Measurements from ENCODE around the gene KLHL29. TPM values are rescaled to one million over a fixed set of nuclear protein-coding genes. Genes with fewer than 3 reads are reported as not detected.

Gene KLHL29
- total RNA-seq, 4 donors from 2014 or later: 7.6 to 15.3 (median 8.4) TPM

- no peak for TF ChIP-seq CTCF (IDR thresholded peaks at IDR 0.05; ENCODE audit: low read depth)
These were observed 271.1 kb downstream of the KLHL29 start for GRCh38 chr2:23655934-23656596.

- no peak for TF ChIP-seq CTCF (IDR thresholded peaks at IDR 0.05; ENCODE audit: low read depth)
These were observed 271.6 kb downstream of the KLHL29 start for GRCh38 chr2:23656597-23656973.

GRCh38 chr2:23657371-23657770 is 272.4 kb downstream of the KLHL29 start:
- no peak for TF ChIP-seq CTCF (IDR thresholded peaks at IDR 0.05; ENCODE audit: low read depth)

- no peak for TF ChIP-seq CTCF (IDR thresholded peaks at IDR 0.05; ENCODE audit: low read depth)
These were observed 273.0 kb downstream of the KLHL29 start for GRCh38 chr2:23657934-23658333.

GRCh38 chr2:23658466-23658942 is 273.5 kb downstream of the KLHL29 start:
- no peak for TF ChIP-seq CTCF (IDR thresholded peaks at IDR 0.05; ENCODE audit: low read depth)

- no peak for TF ChIP-seq CTCF (IDR thresholded peaks at IDR 0.05; ENCODE audit: low read depth)
These were observed 274.3 kb downstream of the KLHL29 start for GRCh38 chr2:23659328-23659727.

GRCh38 chr2:23659773-23660172 is 274.8 kb downstream of the KLHL29 start:
- no peak for TF ChIP-seq CTCF (IDR thresholded peaks at IDR 0.05; ENCODE audit: low read depth)
